GM19467 (cell line): Measurements from ENCODE around the gene ATG4D.

ENCODE experiments used
- ATAC-seq: cut with Tn5 transposase; IDR thresholded peaks from one replicate; pipeline ENCODE4 v1.9.1; 2021; ENCODE audit warnings: mild to moderate bottlenecking, moderate library complexity; ENCODE audit not compliant: unreplicated experiment

Gene ATG4D

GRCh38 chr19:10543420-10544241 lies at the start of gene ATG4D:
ATG4D (plus strand) TSS chr19:10543904; CDS start chr19:10544091, 187 bp downstream.
- no peak for ATAC-seq

GRCh38 chr19:10497371-10497770 lies 46.3 kb upstream of the ATG4D start:
- ATAC-seq: no peak

- ATAC-seq: no peak
Measured at GRCh38 chr19:10499550-10500246, 44.0 kb upstream of the ATG4D start.

- no peak for ATAC-seq
Measured at GRCh38 chr19:10500247-10500592, 43.5 kb upstream of the ATG4D start.

- peak; percentile 36 for ATAC-seq
Measured at GRCh38 chr19:10501971-10502523, 41.7 kb upstream of the ATG4D start.

GRCh38 chr19:10502524-10503001 lies 41.1 kb upstream of the ATG4D start:
- peak; percentile 79 for ATAC-seq

GRCh38 chr19:10503002-10503789 lies 40.5 kb upstream of the ATG4D start, which contains the start of gene KEAP1:
KEAP1 (minus strand) TSS chr19:10503356; CDS start chr19:10500033, 3,323 bp downstream.
- ATAC-seq: no peak

- no peak for ATAC-seq
Measured at GRCh38 chr19:10505583-10506229, 38.0 kb upstream of the ATG4D start.

GRCh38 chr19:10508036-10508435 lies 35.7 kb upstream of the ATG4D start:
- ATAC-seq: no peak

- ATAC-seq: no peak
Measured at GRCh38 chr19:10508707-10509106, 35.0 kb upstream of the ATG4D start.

- no peak for ATAC-seq
Measured at GRCh38 chr19:10510301-10510802, 33.4 kb upstream of the ATG4D start.

- no peak for ATAC-seq
Measured at GRCh38 chr19:10513223-10513622, 30.5 kb upstream of the ATG4D start.

- ATAC-seq: no peak
Measured at GRCh38 chr19:10514211-10515145, 29.2 kb upstream of the ATG4D start.

- no peak for ATAC-seq
Measured at GRCh38 chr19:10516064-10516385, 27.7 kb upstream of the ATG4D start.

GRCh38 chr19:10516671-10517286 lies 26.9 kb upstream of the ATG4D start:
- ATAC-seq: no peak

GRCh38 chr19:10517361-10517759 lies 26.3 kb upstream of the ATG4D start, which contains the start of gene S1PR5:
S1PR5 (minus strand) TSS chr19:10517447; CDS start chr19:10515011, 2,436 bp downstream.
- no peak for ATAC-seq

- no peak for ATAC-seq
Measured at GRCh38 chr19:10517760-10518443, 25.8 kb upstream of the ATG4D start.
